GM19397 (cell line): ENCODE data around the gene SLC44A3.
"Not testable (repeated sequence)": the region's sequence is repeated elsewhere in the genome, so short reads cannot be mapped to it uniquely, and the experiment has no call there.

Experiments
- ATAC-seq: cut with Tn5 transposase; IDR thresholded peaks from one replicate; pipeline ENCODE4 v1.9.1; 2021; ENCODE audit warnings: mild to moderate bottlenecking, moderate library complexity; ENCODE audit not compliant: unreplicated experiment

SLC44A3 gene

GRCh38 chr1:94832446-94832845 lies 12.3 kb downstream of the SLC44A3 start:
- no peak for ATAC-seq

GRCh38 chr1:94832931-94833585 lies 12.9 kb downstream of the SLC44A3 start:
- ATAC-seq: no peak

DNA sequence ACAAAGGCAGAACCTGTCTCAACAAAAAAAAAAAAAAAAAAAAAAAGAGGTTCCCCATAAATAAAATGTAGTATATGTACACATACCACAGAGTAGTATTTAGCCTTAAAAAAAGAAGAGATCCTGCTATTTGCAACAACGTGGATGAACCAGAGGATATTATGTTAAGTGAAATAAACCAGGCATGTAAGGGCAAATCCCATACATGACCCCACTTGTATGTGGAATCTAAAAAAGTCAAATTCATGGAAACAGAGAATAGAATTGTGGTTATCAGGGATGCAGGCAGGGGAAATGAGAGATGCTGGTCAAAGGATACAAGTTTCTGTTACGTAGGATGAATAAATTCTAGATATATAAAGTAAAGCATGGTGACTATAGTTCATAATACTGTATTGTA lies 16.7 kb downstream of the SLC44A3 start:
- no peak for ATAC-seq

DNA sequence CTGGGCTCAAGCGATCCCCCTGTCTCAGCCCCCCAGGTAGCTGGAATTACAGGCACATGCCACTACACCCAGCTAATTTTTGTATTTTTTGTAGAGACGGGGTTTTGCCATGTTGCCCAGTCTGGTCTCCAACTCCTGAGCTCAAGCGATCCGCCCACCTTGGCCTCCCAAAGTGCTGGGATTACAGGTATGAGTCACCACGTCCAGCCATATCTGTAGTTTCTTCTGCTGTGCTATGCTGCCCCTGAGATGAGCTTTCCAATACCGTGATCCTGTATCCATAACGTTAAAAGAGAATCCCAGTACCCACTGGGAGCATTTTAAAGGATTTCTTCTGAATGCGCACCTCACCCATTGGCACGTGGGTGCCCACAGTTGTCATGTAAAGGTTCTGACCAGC lies 20.2 kb downstream of the SLC44A3 start:
- not testable (repeated sequence) for ATAC-seq

DNA sequence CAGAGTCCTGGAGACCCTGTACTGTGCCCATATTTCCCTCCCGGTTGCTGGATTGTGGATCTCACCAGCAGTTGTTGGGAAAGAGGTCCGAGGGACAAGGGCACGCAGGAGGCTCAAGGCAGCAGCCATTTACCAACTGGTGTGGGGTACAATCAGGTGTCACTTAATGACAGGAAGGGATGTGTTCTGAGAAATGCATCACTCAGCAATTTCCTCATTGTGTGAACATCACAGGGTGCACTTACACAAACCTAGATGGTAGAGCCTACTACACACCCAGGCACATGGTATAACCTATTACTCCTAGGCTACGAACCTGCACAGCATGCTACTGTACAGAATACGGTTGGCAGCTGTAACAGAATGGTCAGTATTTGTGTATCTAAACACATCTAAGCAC lies 20.7 kb downstream of the SLC44A3 start:
- ATAC-seq: no peak

DNA sequence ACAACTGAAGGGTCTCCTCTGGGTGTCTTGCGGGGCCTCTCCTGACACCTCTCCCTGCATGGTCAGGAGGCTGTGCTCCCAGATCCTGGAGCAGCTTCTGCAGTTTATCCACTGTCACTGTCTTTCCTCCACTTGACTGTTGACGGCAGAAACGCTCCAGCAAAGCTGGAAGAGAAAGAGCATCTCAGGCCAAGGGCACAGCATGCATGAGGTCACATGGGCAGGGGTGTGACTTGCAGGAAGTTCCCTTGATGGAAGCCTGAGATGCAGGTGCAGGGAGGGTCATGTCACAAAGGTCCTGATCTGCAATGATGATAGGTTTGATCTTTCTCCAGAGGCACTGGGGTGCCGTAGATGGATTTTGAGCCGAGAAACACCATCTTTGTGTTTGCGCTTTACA lies 23.3 kb downstream of the SLC44A3 start:
- no peak for ATAC-seq

- ATAC-seq: no peak
These were observed 23.7 kb downstream of the SLC44A3 start for GRCh38 chr1:94843846-94844245.

- ATAC-seq: no peak
These were observed 26.2 kb downstream of the SLC44A3 start for GRCh38 chr1:94846308-94846707.

- no peak for ATAC-seq
These were observed 31.4 kb downstream of the SLC44A3 start for GRCh38 chr1:94851571-94851970.

GRCh38 chr1:94852788-94853187 lies 32.6 kb downstream of the SLC44A3 start:
- ATAC-seq: no peak

GRCh38 chr1:94854458-94855306 lies 34.5 kb downstream of the SLC44A3 start:
- ATAC-seq: peak; percentile 99

- ATAC-seq: no peak
These were observed 35.1 kb downstream of the SLC44A3 start for GRCh38 chr1:94855307-94855700.

DNA sequence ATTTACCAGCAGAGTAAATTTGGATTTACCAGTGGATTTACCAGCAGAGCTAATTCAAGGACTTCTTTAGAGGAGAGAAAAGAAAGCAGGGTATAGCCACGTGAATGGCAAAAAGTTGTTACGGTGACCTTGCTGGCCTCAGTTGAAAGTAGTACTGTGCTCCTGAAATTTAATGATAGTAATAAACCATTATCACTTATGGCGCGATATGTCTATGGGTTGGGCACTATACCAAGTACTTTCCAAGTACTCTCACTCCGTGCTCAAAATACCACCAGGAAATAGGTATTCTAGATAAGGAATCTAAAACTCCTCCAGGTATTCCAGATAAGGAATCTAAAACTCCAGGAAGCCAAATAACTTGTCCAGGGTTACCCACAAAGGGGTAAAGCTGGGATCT lies 35.8 kb downstream of the SLC44A3 start:
- ATAC-seq: no peak

DNA sequence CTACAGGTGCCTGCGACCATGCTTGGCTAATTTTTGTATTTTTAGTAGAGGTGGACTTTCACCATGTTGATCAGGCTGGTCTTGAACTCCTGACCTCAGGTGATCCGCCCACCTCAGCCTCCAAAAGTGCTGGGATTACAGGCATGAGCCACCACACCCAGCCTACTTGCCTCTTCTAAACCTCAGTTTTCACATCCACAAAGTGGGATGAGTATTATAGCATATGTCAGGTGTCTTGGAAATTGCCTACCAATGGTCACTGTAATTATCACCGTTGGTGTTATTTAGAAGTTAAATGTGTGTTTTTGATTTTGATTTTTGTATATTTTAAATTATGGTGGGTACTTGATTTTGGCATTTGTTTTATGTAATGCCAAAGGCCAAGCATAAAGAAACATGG lies 36.7 kb downstream of the SLC44A3 start:
- ATAC-seq: no peak

DNA sequence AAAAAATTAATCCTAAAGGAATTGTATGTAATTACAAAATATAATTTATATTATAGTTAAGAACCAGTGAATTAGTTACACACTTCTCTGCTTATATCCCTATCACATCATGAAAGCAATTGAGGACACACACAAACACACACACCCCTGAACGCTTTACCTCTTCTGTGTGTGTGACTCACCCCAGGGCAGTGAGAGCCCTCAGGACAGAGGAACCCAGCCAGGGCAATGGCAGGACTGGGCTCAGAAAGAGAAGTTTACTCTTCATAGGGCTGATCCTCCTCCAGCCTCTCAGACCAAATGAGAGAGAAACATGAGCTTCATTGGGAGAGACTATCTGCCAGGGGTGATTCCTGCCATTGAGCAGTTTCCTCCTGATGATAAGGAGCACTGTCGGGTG lies 38.1 kb downstream of the SLC44A3 start:
- ATAC-seq: no peak

- no peak for ATAC-seq
These were observed 39.0 kb downstream of the SLC44A3 start for GRCh38 chr1:94859174-94859573.

DNA sequence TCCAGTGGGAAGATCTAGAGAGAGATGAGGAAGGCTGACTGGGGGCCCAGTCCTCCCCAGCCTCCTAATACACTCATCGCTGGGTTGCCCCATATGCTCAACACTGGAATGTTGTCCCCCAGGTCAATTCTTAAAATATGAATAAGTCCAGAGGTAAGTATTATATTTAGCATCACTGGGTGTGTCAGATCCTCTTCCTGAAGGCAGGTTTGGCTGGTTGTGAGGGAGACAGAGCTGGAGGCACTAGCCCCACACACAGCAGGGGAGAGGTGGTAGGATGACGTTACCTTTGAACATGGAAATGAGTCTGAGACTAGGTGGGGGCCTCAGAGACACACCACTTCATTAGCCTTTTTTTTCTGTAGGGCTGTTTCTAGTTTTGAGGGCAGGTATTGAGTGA lies 42.6 kb downstream of the SLC44A3 start:
- ATAC-seq: no peak

GRCh38 chr1:94863297-94863911 lies 43.2 kb downstream of the SLC44A3 start:
- ATAC-seq: no peak

- ATAC-seq: no peak
These were observed 43.8 kb downstream of the SLC44A3 start for GRCh38 chr1:94863919-94864318.

- ATAC-seq: no peak
These were observed 44.7 kb downstream of the SLC44A3 start for GRCh38 chr1:94864821-94865220.

DNA sequence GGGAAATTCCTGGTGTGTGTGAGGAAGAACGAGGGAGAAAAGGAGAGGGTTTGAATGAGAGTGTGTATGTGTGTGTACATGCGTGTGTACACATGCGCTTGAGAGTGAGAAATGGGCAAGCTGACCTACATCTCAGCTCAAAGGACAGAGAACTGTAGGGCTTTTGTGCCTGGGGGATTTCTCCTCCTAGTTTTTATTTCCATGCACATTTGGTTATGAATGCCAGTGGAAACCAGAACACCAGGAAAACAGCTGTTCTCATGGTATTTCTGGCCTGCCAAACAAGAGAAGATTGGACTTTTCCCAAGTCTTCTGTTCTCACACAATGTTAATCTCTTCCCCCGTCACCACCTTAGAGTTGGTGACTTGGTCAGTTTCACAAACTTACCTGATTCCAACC lies 45.2 kb downstream of the SLC44A3 start:
- no peak for ATAC-seq
